ENCODE measurements around the gene CELF4. TPM values are rescaled to one million over a fixed set of nuclear protein-coding genes. Genes with fewer than 3 reads are reported as not detected.

The CELF4 gene
- total and polyA plus RNA-seq, 2 donors (not counting 3 experiments of a cell fraction or from before 2014, with no cell fraction given), result not detected

GRCh38 chr18:37403100-37403781, 162.4 kb downstream of the CELF4 start:
- Histone ChIP-seq H3K9me3 (replicated peaks; ENCODE audit: control insufficient read depth, insufficient read depth, low read length) (no peaks in the 10 kb centered on the region), H3K4me2 (ENCODE audit: insufficient read depth, low read length) (no peak overlapping the region), H3K9me1 (replicated peaks; ENCODE audit: control insufficient read depth, extremely low read depth, insufficient read depth, low read length) (no peaks in the 10 kb centered on the region), H4K20me1 (replicated peaks; ENCODE audit: control insufficient read depth, extremely low read depth, insufficient read depth, low read length) (no peaks in the 10 kb centered on the region), H3K79me2 (ENCODE audit: control insufficient read depth, insufficient read depth, low read length) (no peaks in the 10 kb centered on the region), H2AFZ (ENCODE audit: low read depth, low read length) (no peak overlapping the region), H3K9ac (replicated peaks; ENCODE audit: extremely low read depth, insufficient read depth, low read length) (no peak overlapping the region), H3K27ac (ENCODE audit: insufficient read depth, low read depth, low read length) (no peak overlapping the region), H3K4me3 (replicated peaks in 1 of 3; ENCODE audit: insufficient read depth in 1 of 3, low read depth in 1 of 3, low read length in 3 of 3) (no peak overlapping the region), H3K27me3 (ENCODE audit: control insufficient read depth in 2 of 2, insufficient read depth in 2 of 2, low read length in 2 of 2) (no peaks in the 10 kb centered on the region), H3K36me3 (ENCODE audit: control insufficient read depth in 2 of 2, extremely low read depth in 1 of 2, insufficient read depth in 2 of 2, low read length in 2 of 2) (no peaks in the 10 kb centered on the region), H3K4me1 (ENCODE audit: control insufficient read depth, extremely low read depth, insufficient read depth, low read length) (no peaks in the 10 kb centered on the region)
- POLR2A ChIA-PET, result no interaction called here
- dilution Hi-C loops (cut with MboI; ENCODE audit: extremely low pct_ligation_motif_present, low sequenced_read_pairs), result no loop called here
- TF ChIP-seq, protein P1, sequence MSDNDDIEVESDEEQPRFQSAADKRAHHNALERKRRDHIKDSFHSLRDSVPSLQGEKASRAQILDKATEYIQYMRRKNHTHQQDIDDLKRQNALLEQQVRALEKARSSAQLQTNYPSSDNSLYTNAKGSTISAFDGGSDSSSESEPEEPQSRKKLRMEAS (IDR thresholded peaks at IDR 0.05; ENCODE audit: insufficient read depth, insufficient read length), result no peak
- TF ChIP-seq FOS (IDR thresholded peaks at IDR 0.05; ENCODE audit: borderline replicate concordance, insufficient read depth, low read length) (no peak), MYC (IDR thresholded peaks at IDR 0.05; ENCODE audit: low read depth, low read length) (no peak)
- no peak for DNase-seq (ENCODE audit: low read depth, low spot score)
- intact Hi-C loops (cut with micrococcal nuclease), result no loop called here
- no TSS peak for BruUV-seq (replicated peaks)
- FAIRE-seq, result no peak
- CTCF ChIA-PET, result no interaction called here

DNA sequence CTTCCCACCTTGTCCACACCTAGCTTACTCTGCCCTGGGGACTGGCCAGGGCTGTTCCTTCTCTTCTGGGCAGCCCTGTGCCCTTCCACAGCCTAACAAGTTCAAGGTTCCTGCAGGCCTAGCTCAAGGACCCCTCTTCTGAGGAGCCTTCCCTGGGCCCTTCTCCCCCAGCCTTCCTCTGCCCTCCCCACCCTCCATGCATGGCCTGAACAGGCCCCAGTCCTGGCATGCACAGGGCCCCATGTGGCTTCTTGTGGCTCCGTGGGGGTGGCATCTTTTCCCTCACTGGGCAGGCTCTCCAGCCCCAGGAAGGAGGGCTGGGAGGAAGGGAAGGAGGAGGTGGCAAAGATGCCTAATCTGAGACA, 162.9 kb downstream of the CELF4 start:
- POLR2A ChIA-PET, result no interaction called here
- no peaks in the 10 kb centered on the region for H3K79me2 ChIP-seq (ENCODE audit: control insufficient read depth, insufficient read depth, low read length)
- BruUV-seq (replicated peaks), result no TSS peak
- H3K4me3 ChIP-seq (replicated peaks in 1 of 3; ENCODE audit: insufficient read depth in 1 of 3, low read depth in 1 of 3, low read length in 3 of 3), result no peak overlapping the region
- H3K27me3 ChIP-seq (ENCODE audit: control insufficient read depth in 2 of 2, insufficient read depth in 2 of 2, low read length in 2 of 2), result no peaks in the 10 kb centered on the region
- CTCF ChIA-PET, result no interaction called here
- no peaks in the 10 kb centered on the region for H4K20me1 ChIP-seq (replicated peaks; ENCODE audit: control insufficient read depth, extremely low read depth, insufficient read depth, low read length)
- no peak for TF ChIP-seq JUN (IDR thresholded peaks at IDR 0.05; ENCODE audit: borderline replicate concordance, insufficient read depth, insufficient read length, low read depth)
- no peak for TF ChIP-seq POLR2AphosphoS5 (IDR thresholded peaks at IDR 0.05; ENCODE audit: insufficient read depth, low read depth, low read length)
- TF ChIP-seq, protein P1 (IDR thresholded peaks at IDR 0.05; ENCODE audit: insufficient read depth, insufficient read length), result no peak
- no peak for TF ChIP-seq GATA2 (IDR thresholded peaks at IDR 0.05; ENCODE audit: insufficient read depth, insufficient read length, low read depth, low read length)
- no peak for TF ChIP-seq EZH2 (IDR thresholded peaks at IDR 0.05; ENCODE audit: borderline replicate concordance, low read depth, low read length, severe bottlenecking)
- TF ChIP-seq, protein P2, sequence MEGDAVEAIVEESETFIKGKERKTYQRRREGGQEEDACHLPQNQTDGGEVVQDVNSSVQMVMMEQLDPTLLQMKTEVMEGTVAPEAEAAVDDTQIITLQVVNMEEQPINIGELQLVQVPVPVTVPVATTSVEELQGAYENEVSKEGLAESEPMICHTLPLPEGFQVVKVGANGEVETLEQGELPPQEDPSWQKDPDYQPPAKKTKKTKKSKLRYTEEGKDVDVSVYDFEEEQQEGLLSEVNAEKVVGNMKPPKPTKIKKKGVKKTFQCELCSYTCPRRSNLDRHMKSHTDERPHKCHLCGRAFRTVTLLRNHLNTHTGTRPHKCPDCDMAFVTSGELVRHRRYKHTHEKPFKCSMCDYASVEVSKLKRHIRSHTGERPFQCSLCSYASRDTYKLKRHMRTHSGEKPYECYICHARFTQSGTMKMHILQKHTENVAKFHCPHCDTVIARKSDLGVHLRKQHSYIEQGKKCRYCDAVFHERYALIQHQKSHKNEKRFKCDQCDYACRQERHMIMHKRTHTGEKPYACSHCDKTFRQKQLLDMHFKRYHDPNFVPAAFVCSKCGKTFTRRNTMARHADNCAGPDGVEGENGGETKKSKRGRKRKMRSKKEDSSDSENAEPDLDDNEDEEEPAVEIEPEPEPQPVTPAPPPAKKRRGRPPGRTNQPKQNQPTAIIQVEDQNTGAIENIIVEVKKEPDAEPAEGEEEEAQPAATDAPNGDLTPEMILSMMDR (IDR thresholded peaks at IDR 0.05; ENCODE audit: extremely low read depth in 1 of 2, insufficient read depth in 1 of 2, low read depth in 1 of 2, low read length in 2 of 2), result no peak
- no peaks in the 10 kb centered on the region for H3K9me3 ChIP-seq (replicated peaks; ENCODE audit: control insufficient read depth, insufficient read depth, low read length)
- FAIRE-seq (no peak), DNase-seq (ENCODE audit: low read depth, low spot score) (no peak)
- H3K4me1 ChIP-seq (ENCODE audit: control insufficient read depth, extremely low read depth, insufficient read depth, low read length), result no peaks in the 10 kb centered on the region
- no peak overlapping the region for H3K27ac ChIP-seq (ENCODE audit: insufficient read depth, low read depth, low read length)
- no peaks in the 10 kb centered on the region for H3K36me3 ChIP-seq (ENCODE audit: control insufficient read depth in 2 of 2, extremely low read depth in 1 of 2, insufficient read depth in 2 of 2, low read length in 2 of 2)
- no peak overlapping the region for H2AFZ ChIP-seq (ENCODE audit: low read depth, low read length)
- intact Hi-C loops (cut with micrococcal nuclease), result no loop called here
- no peak overlapping the region for H3K9ac ChIP-seq (replicated peaks; ENCODE audit: extremely low read depth, insufficient read depth, low read length)
- dilution Hi-C loops (cut with MboI; ENCODE audit: extremely low pct_ligation_motif_present, low sequenced_read_pairs), result no loop called here
- H3K9me1 ChIP-seq (replicated peaks; ENCODE audit: control insufficient read depth, extremely low read depth, insufficient read depth, low read length), result no peaks in the 10 kb centered on the region
- H3K4me2 ChIP-seq (ENCODE audit: insufficient read depth, low read length), result no peak overlapping the region
